GM19023 (cell line): ENCODE measurements around the gene ARAP3.
"Not testable (repeated sequence)": the region's sequence is repeated elsewhere in the genome, so short reads cannot be mapped to it uniquely, and the experiment has no call there.

Experiments
- ATAC-seq: cut with Tn5 transposase; IDR thresholded peaks from one replicate; pipeline ENCODE4 v1.9.1; 2021; ENCODE audit warnings: mild to moderate bottlenecking, moderate library complexity; ENCODE audit not compliant: unreplicated experiment

Gene ARAP3

GRCh38 chr5:141681695-141682641 is at the start of gene ARAP3:
Gene ARAP3 (minus strand): TSS chr5:141682230. CDS start chr5:141680486, 1,744 bp downstream.
- no peak for ATAC-seq

GRCh38 chr5:141729387-141730006 is 47.5 kb upstream of the ARAP3 start:
- ATAC-seq = no peak

- ATAC-seq = no peak
Observed at GRCh38 chr5:141725891-141726290, 43.9 kb upstream of the ARAP3 start.

- not testable (repeated sequence) for ATAC-seq
Observed at GRCh38 chr5:141725174-141725573, 43.1 kb upstream of the ARAP3 start.

- no peak for ATAC-seq
Observed at GRCh38 chr5:141722266-141722665, 40.2 kb upstream of the ARAP3 start.

- ATAC-seq = no peak
Observed at GRCh38 chr5:141717043-141717442, 35.0 kb upstream of the ARAP3 start.

- ATAC-seq = no peak
Observed at GRCh38 chr5:141716468-141716867, 34.4 kb upstream of the ARAP3 start.

- no peak for ATAC-seq
Observed at GRCh38 chr5:141716009-141716408, 34.0 kb upstream of the ARAP3 start.

GRCh38 chr5:141715346-141715905 is 33.4 kb upstream of the ARAP3 start:
- no peak for ATAC-seq

- ATAC-seq = no peak
Observed at GRCh38 chr5:141714542-141715310, 32.7 kb upstream of the ARAP3 start.

- ATAC-seq = no peak
Observed at GRCh38 chr5:141713616-141714309, 31.7 kb upstream of the ARAP3 start.

GRCh38 chr5:141711687-141712086 is 29.7 kb upstream of the ARAP3 start:
- no peak for ATAC-seq

- ATAC-seq = no peak
Observed at GRCh38 chr5:141709699-141710267, 27.8 kb upstream of the ARAP3 start.

- ATAC-seq = no peak
Observed at GRCh38 chr5:141708016-141708415, 26.0 kb upstream of the ARAP3 start.

GRCh38 chr5:141707510-141707909 is 25.5 kb upstream of the ARAP3 start:
- ATAC-seq = no peak

- no peak for ATAC-seq
Observed at GRCh38 chr5:141706121-141706520, 24.1 kb upstream of the ARAP3 start.

GRCh38 chr5:141705469-141705868 is 23.4 kb upstream of the ARAP3 start:
- no peak for ATAC-seq

- no peak for ATAC-seq
Observed at GRCh38 chr5:141704782-141705297, 22.8 kb upstream of the ARAP3 start.

GRCh38 chr5:141703133-141703561 is 21.1 kb upstream of the ARAP3 start:
- ATAC-seq = no peak
